Measurements from ENCODE around the gene NPFFR1.
"Not testable (repeated sequence)": the region's sequence is repeated elsewhere in the genome, so short reads cannot be mapped to it uniquely, and the experiment has no call there.

Gene NPFFR1

DNA sequence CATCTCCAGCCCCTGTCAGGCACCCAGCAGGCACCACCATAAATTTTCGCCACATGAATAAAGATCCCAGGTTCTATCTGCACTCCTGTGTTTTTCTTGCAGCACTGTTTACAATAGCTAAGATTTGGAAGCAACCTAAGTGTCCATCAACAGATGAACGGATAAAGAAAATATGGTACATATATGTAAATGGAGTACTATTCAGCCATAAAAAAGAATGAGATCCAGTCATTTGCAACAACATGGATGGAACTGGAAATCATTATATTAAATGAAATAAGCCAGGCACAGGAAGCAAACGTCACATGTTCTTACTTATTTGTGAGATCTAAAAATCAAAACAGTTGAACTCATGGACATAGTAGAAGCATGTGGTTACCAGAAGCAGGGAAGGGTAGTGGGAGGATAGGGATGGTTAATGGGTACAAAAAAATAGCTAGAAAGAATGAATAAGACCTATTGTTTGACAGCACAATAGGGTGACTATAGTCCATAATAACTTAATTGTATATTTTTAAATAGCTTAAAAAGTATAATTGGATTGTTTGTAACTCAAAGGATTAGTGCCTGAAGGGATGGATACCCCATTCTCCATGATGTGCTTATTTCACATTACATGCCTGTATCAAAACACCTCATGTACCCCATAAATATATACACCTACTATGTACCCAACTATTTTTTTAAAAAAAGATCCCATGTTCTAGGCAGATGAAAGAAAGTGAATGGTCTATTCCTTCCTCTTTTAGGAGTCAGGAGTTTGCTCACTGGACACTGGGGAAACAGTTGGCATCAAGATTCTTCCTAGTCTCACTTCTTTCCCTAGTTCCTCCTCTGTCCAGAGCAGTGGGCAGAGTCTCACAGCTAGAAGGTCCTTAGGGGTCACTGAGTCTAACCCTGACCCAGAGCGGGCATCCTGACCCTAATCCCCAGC, 1.0 kb upstream of the NPFFR1 start:
- no peak for DNase-seq

DNA sequence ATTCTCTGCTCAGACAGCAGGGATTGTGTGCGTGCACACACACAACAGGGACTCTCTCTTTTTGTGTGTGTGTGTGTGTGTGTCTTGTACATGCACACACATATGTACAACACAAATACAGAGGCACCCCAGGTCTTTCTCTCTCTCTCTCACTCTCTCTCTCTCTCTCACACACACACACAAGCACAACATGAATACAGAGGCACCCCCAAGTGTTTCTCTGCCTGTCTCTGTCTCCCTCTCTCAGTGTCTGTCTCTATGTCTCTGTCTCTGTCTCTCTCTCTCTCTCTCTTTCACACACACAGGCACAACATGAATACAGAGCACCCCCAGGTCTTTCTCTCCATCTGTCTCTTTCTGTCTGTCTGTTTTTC, 746 bp downstream of the NPFFR1 start:
- DNase-seq, result no peak

GRCh38 chr10:70281609-70282008, 2.2 kb downstream of the NPFFR1 start:
- no peak for DNase-seq

DNA sequence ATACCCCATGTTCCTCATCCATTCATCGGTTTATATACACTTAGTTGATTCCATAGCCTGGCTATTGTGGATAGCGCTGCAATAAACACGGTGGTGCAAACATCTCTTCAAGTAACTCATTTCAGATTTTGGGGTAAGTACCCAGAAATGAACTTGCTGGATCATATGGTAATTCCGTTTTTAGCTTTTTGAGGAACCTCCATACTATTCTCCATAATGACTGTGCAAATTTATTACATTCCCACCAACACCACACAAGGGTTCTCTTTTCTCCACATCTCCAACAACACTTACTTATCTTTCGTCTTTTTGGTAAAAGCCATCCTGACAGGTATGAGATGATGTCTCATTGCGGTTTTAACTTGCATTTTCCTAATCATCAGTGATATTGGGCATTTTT, 3.7 kb downstream of the NPFFR1 start:
- DNase-seq, result no peak

DNA sequence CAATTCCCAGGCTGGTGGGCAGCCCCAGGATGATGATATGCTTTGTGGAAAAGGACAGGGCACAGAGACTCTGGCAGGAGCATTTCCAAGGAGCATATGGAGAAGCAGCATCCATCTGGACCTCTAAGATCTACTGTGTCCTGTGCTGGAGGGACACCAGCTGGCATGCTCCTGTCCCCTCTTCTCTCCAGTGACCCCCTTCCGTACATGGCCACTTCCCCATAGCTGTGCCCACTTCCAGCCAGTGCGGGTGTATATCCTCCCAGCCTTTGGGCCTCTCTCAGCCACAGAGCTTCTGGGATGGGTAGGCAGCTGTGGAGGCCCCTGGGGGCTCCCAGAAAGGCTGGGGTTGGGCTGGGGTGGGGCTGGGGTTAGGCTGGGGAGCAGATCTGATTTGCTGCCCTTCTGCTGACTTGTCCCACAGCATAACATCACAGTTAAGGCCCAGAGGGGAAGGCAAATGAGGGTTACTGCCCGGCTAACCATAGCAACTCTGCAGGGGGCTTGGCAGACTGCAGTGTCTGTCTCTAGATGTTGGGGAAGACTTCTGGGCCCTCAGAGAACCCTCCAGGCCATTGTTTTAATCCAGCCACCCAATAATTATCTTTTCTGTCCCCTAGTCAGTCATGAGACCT, 6.3 kb downstream of the NPFFR1 start:
- no peak for DNase-seq

DNA sequence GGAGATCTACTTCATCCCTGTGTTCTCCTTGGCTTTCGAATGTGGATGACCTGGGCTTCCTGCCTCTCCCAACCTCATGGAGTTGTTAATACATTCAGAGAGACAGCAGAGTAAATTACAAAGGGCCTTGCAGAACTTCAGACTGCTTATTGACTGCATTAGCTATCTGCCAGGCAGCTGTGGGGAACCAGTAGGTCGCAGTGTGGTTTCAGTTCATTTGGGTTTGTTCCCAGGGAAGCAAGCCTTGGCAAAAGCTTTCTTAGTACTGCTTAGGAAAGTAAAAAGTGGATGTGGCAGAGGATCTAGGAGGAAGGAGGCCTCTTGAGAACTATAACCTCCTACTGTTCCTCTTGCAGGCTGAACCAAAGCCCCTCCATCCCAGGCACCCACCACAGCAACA, 9.2 kb downstream of the NPFFR1 start:
- DNase-seq, result no peak

DNA sequence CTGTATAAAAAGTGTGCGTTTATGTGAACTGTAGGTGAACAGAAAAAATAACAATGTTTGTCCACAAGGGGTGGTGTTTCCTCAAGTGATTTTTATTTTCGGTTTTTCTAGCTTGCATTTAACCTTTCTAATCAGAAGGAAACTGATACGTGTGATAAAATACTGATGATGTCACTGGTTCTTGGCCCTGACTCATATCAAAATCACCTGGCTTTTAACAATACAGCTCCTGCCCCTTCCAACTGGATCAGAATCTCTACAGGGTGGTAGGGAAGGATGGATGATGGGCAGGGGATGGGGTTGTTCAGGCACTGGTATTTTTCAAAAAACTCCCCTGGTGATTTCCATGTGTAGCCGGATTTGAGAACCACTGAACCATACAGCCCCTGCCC, 10.9 kb downstream of the NPFFR1 start:
- DNase-seq, result peak; percentile 79

GRCh38 chr10:70271996-70272924, 11.5 kb downstream of the NPFFR1 start:
- DNase-seq, result no peak

DNA sequence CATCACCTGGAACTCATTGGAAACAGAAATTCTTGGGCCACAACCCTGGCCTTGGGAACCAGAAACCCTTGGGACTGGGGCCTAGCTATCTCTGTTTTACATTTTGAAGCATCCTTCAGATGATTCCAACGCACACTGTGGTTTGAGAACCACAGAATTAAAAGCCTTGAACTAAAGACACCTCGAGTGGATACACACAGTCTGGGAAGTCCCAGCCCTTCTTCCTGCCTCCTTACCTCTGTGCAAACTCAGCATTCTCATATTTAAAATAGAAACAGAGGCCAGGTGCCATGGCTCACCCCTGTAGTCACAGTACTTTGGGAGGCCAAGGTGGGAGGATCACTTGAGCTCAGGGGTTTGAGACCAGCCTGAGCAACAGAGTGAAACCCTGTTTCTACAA, 12.9 kb downstream of the NPFFR1 start:
- DNase-seq, result no peak

DNA sequence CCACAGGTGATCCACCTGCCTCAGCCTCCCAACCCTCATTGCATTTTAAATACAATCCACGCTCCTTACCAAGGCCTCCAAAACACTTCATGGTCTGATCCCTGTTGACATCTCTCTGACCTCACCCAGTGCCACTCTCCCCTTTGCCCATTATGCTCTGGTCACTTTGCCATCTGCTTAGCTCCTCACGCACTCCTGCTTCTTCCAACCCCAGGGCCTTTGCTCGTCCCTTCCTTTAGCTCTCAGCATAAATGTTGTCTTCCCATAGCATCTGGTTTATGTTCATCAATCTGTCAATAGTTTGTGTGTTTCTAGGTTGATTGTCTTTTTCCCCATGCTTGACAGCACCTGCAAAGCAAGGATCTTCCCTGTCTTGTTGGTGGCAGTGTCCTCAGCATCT, 14.1 kb downstream of the NPFFR1 start:
- no peak for DNase-seq

DNA sequence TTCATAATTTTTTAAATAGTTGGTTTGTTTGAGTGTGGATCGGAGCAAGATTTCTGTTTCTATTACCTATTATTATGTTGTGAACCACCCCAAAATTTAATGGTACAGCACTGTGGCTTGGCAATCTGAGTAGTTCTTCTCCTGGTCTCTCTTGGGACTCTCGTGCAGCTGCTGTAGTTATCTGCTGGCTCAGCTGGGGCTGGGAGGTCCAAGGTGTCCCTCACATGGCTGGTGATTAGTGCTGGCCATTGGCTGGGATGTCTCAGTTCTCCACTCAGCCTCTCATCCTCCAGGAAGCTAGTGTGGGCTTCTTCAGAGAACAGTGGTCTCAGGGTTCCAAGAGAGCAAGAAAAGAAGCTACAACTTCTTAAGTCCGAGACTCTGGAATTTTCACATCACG, 15.4 kb downstream of the NPFFR1 start:
- DNase-seq, result no peak

- peak; percentile 13 for DNase-seq
Observed at GRCh38 chr10:70267161-70267933, 16.5 kb downstream of the NPFFR1 start.

DNA sequence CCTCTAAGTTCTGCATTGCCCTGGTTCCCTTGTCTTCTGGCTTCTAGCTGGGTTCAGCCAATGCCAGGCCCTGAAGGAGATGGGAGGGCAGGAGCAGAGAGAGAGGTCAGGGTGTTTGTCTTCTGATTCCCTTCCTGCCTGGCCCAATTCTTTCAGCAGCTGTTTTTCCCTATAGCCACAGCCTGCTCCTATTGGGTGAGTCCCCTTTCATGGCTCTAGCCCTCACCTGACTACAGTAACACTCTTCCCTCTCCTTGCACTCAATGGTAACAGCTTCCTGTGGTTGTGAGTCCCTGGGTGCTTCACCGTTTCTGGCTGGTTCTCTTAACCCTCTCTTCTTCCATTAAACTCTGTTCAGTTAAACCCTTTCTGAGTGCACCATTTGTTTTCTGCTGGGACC, 17.1 kb downstream of the NPFFR1 start:
- DNase-seq, result no peak

- DNase-seq, result no peak
Observed at GRCh38 chr10:70266056-70266455, 17.7 kb downstream of the NPFFR1 start.

- DNase-seq, result peak; percentile 84
Observed at GRCh38 chr10:70265032-70265689, 18.6 kb downstream of the NPFFR1 start.

GRCh38 chr10:70260734-70261133, 23.1 kb downstream of the NPFFR1 start:
- no peak for DNase-seq

DNA sequence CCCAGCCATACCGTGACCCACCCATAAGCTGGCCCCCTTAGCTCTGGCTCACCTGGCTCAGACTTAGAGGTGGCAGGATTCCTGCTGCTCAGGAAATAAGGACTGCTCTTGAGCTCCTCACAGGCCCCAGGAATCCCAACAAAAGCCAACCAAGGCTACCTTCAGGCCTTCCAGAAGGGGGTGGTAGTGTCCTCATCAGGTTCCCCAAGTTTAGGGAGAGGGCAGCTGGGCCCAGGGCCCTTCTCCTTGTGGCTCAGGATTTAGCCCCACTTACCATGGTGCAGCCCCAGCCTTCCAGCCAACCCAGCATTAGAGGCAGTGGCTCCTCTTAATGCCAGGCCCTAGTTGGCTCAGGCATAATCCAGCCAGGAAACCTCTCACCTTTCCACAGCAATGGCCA, 23.5 kb downstream of the NPFFR1 start:
- no peak for DNase-seq

DNA sequence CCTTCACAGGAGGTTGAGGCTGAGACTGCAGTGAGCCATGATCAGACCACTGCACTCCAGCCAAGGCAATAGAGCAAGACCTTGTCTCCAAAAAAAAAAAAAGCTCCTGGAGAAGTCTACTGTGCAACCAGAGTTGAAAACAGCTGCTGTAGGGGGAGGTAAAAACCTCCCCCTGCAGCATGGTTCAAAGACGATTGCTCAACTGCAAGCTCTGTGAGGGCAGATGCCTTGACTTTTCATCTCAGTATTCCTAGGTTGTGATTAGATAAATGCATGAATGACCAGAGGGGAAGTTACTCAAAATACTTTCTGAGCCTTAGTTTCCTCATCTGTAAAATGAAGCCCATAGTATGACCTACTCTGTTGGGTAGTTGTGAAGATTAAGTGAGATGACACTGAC, 25.6 kb downstream of the NPFFR1 start:
- no peak for DNase-seq

GRCh38 chr10:70257816-70258215, 26.0 kb downstream of the NPFFR1 start:
- DNase-seq, result not testable (repeated sequence)

DNA sequence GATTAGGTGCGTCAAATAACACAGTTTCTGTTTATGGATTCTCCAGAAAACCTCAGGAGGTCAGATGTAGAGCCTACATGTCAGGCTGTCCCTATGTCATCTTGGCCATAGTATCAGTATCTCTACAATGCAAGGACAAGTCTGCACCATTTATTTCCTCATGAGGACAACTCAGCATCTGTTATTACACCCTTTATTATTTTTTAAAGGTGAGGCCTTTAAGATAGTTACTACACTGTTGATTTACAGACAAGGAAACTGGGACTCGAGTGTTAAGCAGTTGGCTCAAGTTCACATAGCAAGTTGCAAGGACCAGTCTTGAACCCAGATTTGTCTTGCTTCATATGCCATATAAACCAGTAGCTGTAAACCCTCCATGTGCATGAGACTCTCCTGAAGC, 27.3 kb downstream of the NPFFR1 start:
- DNase-seq, result no peak

GRCh38 chr10:70255329-70256299, 28.2 kb downstream of the NPFFR1 start:
- DNase-seq, result no peak

All from DMS53 (cell line).